K562 (cell line): ENCODE measurements around the gene DGUOK. TPM values are rescaled to one million over a fixed set of nuclear protein-coding genes. Genes with fewer than 3 reads are reported as not detected.
A peak's percentile ranks its signal among the peaks of the same experiment; 100 is the strongest.

Experiments used
- ATAC-seq: fragments of 200-7000 bp; cut with Tn5 transposase; 3 replicates; pipeline ENCODE4 v1.9.1; 2020; ENCODE audit warnings: moderate library complexity
- BruUV-seq: library from RNA; stranded (reverse); fragments of 400-500 nt; replicated peaks from 2 replicates; lab custom pipeline; 2021; lab: Mats Ljungman, UMichigan
- CTCF ChIA-PET: fragments of 300-600 bp; formaldehyde crosslinking; extraction: SDS; loops from one replicate; lab custom pipeline; 2021; ENCODE audit warnings: low intra/inter-chr PET ratio; lab: Yijun Ruan, JAX
- POLR2A ChIA-PET: fragments of 300-600, 350-650 bp; sonication (Branson Sonifier 250); formaldehyde crosslinking; extraction: SDS; loops from one replicate; lab custom pipeline; 2021; ENCODE audit warnings: antibody characterized with exemption, inconsistent platforms; lab: Yijun Ruan, JAX
- DNase-seq, 4 experiments: peaks; one replicate each; pipeline versions ENCODE4 v3.0.0 to v3.0.0-alpha.2; 2011 to 2018; ENCODE audit warnings: low spot score in 3 of 4, mixed read lengths in 3 of 4; ENCODE audit errors: extremely low read depth in 1 of 4
- FAIRE-seq: peaks from 2 replicates; lab custom pipeline; 2011; peaks lifted over from hg19 to GRCh38; lab: Jason Lieb, UNC
- H2AFZ ChIP-seq: 2 replicates; pipeline ENCODE4 v1.6.0; 2011; ENCODE audit warnings: low read depth, low read length, control low read depth, inconsistent platforms
- H3K27ac ChIP-seq: fragments of 200-600 bp; 3 replicates; pipeline ENCODE4 v1.8.0; 2011; ENCODE audit warnings: low read depth, mild to moderate bottlenecking, control low read depth, inconsistent platforms, low read length, moderate library complexity, mixed read lengths; ENCODE audit errors: extremely low read depth
- H3K27me3 ChIP-seq, 2 experiments: fragments of 300-600 bp in 1 of 2; 2 replicates in 1 of 2; 3 replicates in 1 of 2; pipeline versions ENCODE4 v1.6.0 to v1.8.0; 2011; ENCODE audit warnings: inconsistent platforms in 2 of 2, low read length in 2 of 2, mild to moderate bottlenecking in 1 of 2, mixed read lengths in 1 of 2, moderate library complexity in 1 of 2; ENCODE audit not compliant: control insufficient read depth in 2 of 2, insufficient read depth in 2 of 2
- H3K36me3 ChIP-seq: fragments of 300-600 bp; 3 replicates; pipeline ENCODE4 v1.8.0; 2011; ENCODE audit warnings: mild to moderate bottlenecking, low read length, inconsistent platforms; ENCODE audit not compliant: control insufficient read depth, insufficient read depth
- H3K4me1 ChIP-seq, 2 experiments: fragments of 200-600 bp in 1 of 2; replicated peaks in 1 of 2; 2 replicates in 1 of 2; 3 replicates in 1 of 2; pipeline versions ENCODE4 v1.5.1 to v1.8.0; 2011; ENCODE audit warnings: inconsistent platforms in 2 of 2, low read length in 2 of 2, mild to moderate bottlenecking in 1 of 2, mixed read lengths in 1 of 2, moderate library complexity in 1 of 2; ENCODE audit not compliant: control insufficient read depth in 2 of 2, insufficient read depth in 2 of 2
- H3K4me2 ChIP-seq: 2 replicates; pipeline ENCODE4 v1.6.1; 2011; ENCODE audit warnings: low read length, control low read depth, inconsistent platforms, mixed read lengths; ENCODE audit not compliant: insufficient read depth
- H3K4me3 ChIP-seq: fragments of 200-600 bp; sonication (generic), shearing (Covaris generic); 2 replicates; pipeline ENCODE4 v1.5.1; 2016; ENCODE audit warnings: control low read depth, inconsistent platforms
- H3K79me2 ChIP-seq: fragments of 200-600 bp; 3 replicates; pipeline ENCODE4 v1.8.0; 2011; ENCODE audit warnings: low read length, inconsistent platforms; ENCODE audit not compliant: control insufficient read depth, insufficient read depth
- H3K9ac ChIP-seq, 2 experiments: 2 replicates each; pipeline versions ENCODE4 v1.6.0 to v1.6.1; 2011; ENCODE audit warnings: low read depth in 2 of 2, low read length in 2 of 2, control low read depth in 1 of 2, inconsistent platforms in 1 of 2, mild to moderate bottlenecking in 1 of 2, mixed read lengths in 1 of 2; ENCODE audit not compliant: insufficient read depth in 1 of 2
- H3K9me1 ChIP-seq: one replicate; pipeline ENCODE4 v1.6.0; 2011; ENCODE audit warnings: inconsistent platforms, mild to moderate bottlenecking, low read length, moderate library complexity; ENCODE audit not compliant: control insufficient read depth, insufficient read depth
- H3K9me3 ChIP-seq: replicated peaks from 2 replicates; pipeline ENCODE4 v1.5.1; 2011; ENCODE audit warnings: low read depth, low read length, inconsistent platforms; ENCODE audit not compliant: control insufficient read depth, insufficient read depth
- H4K20me1 ChIP-seq: replicated peaks from 2 replicates; pipeline ENCODE4 v1.6.1; 2011; ENCODE audit warnings: low read length, inconsistent platforms, mixed read lengths; ENCODE audit not compliant: control insufficient read depth, insufficient read depth
- CBX3 ChIP-seq, 2 experiments: IDR thresholded peaks; 1 replicate in 1 of 2; 2 replicates in 1 of 2; pipeline ENCODE4 v1.6.1; 2012; ENCODE audit warnings: inconsistent platforms in 2 of 2, low read length in 2 of 2, borderline replicate concordance in 1 of 2, control low read depth in 1 of 2
- FOSL1 ChIP-seq: fragments of 200-800 bp; sonication (Bioruptor generic); conservative IDR thresholded peaks from 2 replicates; pipeline ENCODE4 v1.6.1; 2016; ENCODE audit warnings: missing genetic modification characterization, missing compliant biosample characterization
- NFE2L1 ChIP-seq: fragments of 450-650 bp; IDR thresholded peaks from 2 replicates; pipeline ENCODE4 v1.6.1; 2016; ENCODE audit warnings: missing genetic modification characterization, low read depth, mild to moderate bottlenecking, missing compliant biosample characterization, moderate library complexity, borderline replicate concordance
- PCBP1 ChIP-seq: fragments of 200-400 bp; formaldehyde crosslinking; IDR thresholded peaks from 2 replicates; pipeline ENCODE4 v1.6.1; 2018; ENCODE audit warnings: mild to moderate bottlenecking, low read depth, low read length; ENCODE audit not compliant: poor library complexity, severe bottlenecking
- RB1 ChIP-seq: fragments of 450-650 bp; IDR thresholded peaks from 2 replicates; pipeline ENCODE4 v1.6.1; 2017; ENCODE audit warnings: low read depth, mild to moderate bottlenecking
- RBBP5 ChIP-seq: fragments of 200-600 bp; sonication (generic); IDR thresholded peaks from 2 replicates; pipeline ENCODE4 v1.6.1; 2012; ENCODE audit warnings: borderline replicate concordance, mild to moderate bottlenecking, low read length, control low read depth, inconsistent platforms; ENCODE audit not compliant: insufficient read depth, poor library complexity, severe bottlenecking
- ZNF133 ChIP-seq: fragments of 250-450 bp; sonication (Bioruptor Pico); IDR thresholded peaks from 2 replicates; pipeline ENCODE4 v1.4.0; 2020; ENCODE audit warnings: mild to moderate bottlenecking
- ZNF717 ChIP-seq: fragments of 250-450 bp; sonication (Bioruptor Pico); IDR thresholded peaks from 2 replicates; pipeline ENCODE4 v1.5.0; 2021
- ZNF766 ChIP-seq: fragments of 200-800 bp; sonication (Bioruptor generic); conservative IDR thresholded peaks from 2 replicates; pipeline ENCODE4 v1.6.1; 2016; ENCODE audit warnings: missing genetic modification characterization, missing compliant biosample characterization
- WGBS: fragments of 100-300 bp; shearing (Covaris generic); methylation state at CpG from one replicate; pipeline ENCODE4 v1.1.6; 2016; ENCODE audit warnings: low coverage, mixed read lengths; ENCODE audit not compliant: insufficient coverage; ENCODE audit errors: missing lambda C conversion rate; 5-methylcytosine and 5-hydroxymethylcytosine counted together
- in situ Hi-C: fragments of 300-500 bp; cut with MboI; formaldehyde crosslinking; loops from 4 replicates; pipeline ENCODE4 v1.15.0; 2018; ENCODE audit warnings: inconsistent platforms, mixed read lengths
- intact Hi-C: fragments of 100-400 bp; cut with micrococcal nuclease; formaldehyde crosslinking; loops from 2 replicates; pipeline ENCODE4 v1.14.2; 2022
- polyA plus RNA-seq, 8 experiments: library from polyadenylated mRNA; depleted of rRNA in 4 of 8; stranded (reverse) in 5 of 8; unstranded in 3 of 8; fragments of >200 nt; fragmentation: Nextera tagmentation in 2 of 8; fragmentation: Illumina TruSeq in 1 of 8; extraction: Ambion mirVana in 2 of 8; extraction: Trizol in 1 of 8; gene quantifications; 2 replicates each; pipeline versions ENCODE4 v1.2.1 to v1.2.3, GENCODE V29; 2011 to 2014; ENCODE audit warnings: inconsistent platforms in 1 of 8, missing spikeins in 1 of 8
- total RNA-seq, 7 experiments: library from RNA; depleted of rRNA in 6 of 7; stranded (reverse); fragments of >200 nt in 6 of 7; fragmentation: Illumina TruSeq in 2 of 7; extraction: Trizol in 2 of 7; gene quantifications; 2 replicates each; pipeline versions ENCODE4 v1.2.1 to v1.2.3, GENCODE V29; 2011 to 2021; ENCODE audit warnings: low replicate concordance in 1 of 7
- TF ChIP-seq, protein P1 (sequence below): fragments of 200-800 bp; sonication (Bioruptor generic); IDR thresholded peaks from 2 replicates; pipeline ENCODE4 v1.6.1; 2017; ENCODE audit warnings: missing genetic modification characterization, missing compliant biosample characterization

DGUOK gene
- total and polyA plus RNA-seq, 9 of the 15 experiments (the other 6 are each of a cell fraction or from before 2014, with no cell fraction given) = 67.0 to 288 (median 126) TPM

DNA sequence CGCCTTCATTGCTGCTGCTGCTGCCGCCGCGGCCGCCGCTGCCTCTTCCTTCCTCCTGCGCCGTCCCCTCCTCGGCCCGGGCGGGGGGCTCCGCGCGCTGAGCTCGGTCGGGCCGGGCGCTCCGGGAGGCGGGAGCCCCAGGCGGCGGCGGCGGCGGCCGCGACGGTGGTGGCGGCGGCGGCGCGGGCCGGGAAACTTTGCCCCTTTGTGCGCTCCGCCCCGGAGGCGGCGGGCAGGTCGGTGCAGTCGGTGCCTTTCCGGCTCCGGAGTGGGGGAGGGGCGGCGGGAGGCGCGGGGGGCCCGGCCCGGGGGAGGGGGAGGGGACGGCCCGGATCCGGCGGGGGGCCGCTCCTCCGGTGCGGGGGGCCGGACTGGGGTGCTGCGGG, 58.2 kb downstream of the DGUOK start:
- H3K4me3 ChIP-seq = peak overlapping the region; percentile 39
- in situ Hi-C loops (no loop called here), intact Hi-C loops (loop anchor here (10.0 kb wide), 1 partner anchor 160 kb away; the partner anchor contains the start of gene STAMBP)
- H3K9me3 ChIP-seq = no peaks in the 10 kb centered on the region
- no TSS peak for BruUV-seq
- peak overlapping the region; percentile 77 to 94; a peak in 3 of 4 replicates for H3K9ac ChIP-seq
- H4K20me1 ChIP-seq = peaks cover 24% of the 10 kb centered on the region; the same call in 1 of the 2 replicates
- DNase-seq (peak in 1 of 4 experiments; percentile 57), FAIRE-seq (no peak), ATAC-seq (no peak)
- peaks cover 69% of the 10 kb centered on the region in 2 experiments for H3K4me1 ChIP-seq
- no peaks in the 10 kb centered on the region for H3K27me3 ChIP-seq
- CTCF ChIA-PET = interaction anchor here (0.6 kb wide), 1 partner anchor 161 kb away, joined by 3 read pairs; no protein-coding TSS in a partner anchor
- POLR2A ChIA-PET = interaction anchor here (0.6 to 0.7 kb wide), 2 partner anchors 11 to 25 kb away, joined by 3 to 4 read pairs; no protein-coding TSS in a partner anchor
- 0% methylated on average over 12 of the region's 58 CpGs for WGBS
- H2AFZ ChIP-seq = no peak overlapping the region
- peaks cover 35% of the 10 kb centered on the region for H3K36me3 ChIP-seq
- H3K27ac ChIP-seq = peak overlapping the region; percentile 83
- peak overlapping the region; percentile 71; the same call in 1 of the 2 replicates for H3K4me2 ChIP-seq
- H3K9me1 ChIP-seq = peaks cover 6% of the 10 kb centered on the region
- H3K79me2 ChIP-seq = peaks cover 60% of the 10 kb centered on the region
- 0 out of 2 replicates have a peak, but pooled peaks have one; percentile 28 for TF ChIP-seq FOSL1 (tag)
- no peak for TF ChIP-seq PCBP1
- TF ChIP-seq CBX3 (IDR thresholded peaks at IDR 0.05; ENCODE audit: borderline replicate concordance in 1 of 2, low read length in 2 of 2) = no peak
- no peak for TF ChIP-seq ZNF133 (CRISPR knock-in tag)
- TF ChIP-seq ZNF717 (CRISPR knock-in tag) = no peak
- TF ChIP-seq NFE2L1 = no peak
- TF ChIP-seq, protein P1, sequence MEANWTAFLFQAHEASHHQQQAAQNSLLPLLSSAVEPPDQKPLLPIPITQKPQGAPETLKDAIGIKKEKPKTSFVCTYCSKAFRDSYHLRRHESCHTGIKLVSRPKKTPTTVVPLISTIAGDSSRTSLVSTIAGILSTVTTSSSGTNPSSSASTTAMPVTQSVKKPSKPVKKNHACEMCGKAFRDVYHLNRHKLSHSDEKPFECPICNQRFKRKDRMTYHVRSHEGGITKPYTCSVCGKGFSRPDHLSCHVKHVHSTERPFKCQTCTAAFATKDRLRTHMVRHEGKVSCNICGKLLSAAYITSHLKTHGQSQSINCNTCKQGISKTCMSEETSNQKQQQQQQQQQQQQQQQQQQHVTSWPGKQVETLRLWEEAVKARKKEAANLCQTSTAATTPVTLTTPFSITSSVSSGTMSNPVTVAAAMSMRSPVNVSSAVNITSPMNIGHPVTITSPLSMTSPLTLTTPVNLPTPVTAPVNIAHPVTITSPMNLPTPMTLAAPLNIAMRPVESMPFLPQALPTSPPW (CRISPR knock-in tag) = no peak; the same call in 1 of the 2 replicates
- TF ChIP-seq RB1 = 0 out of 2 replicates have a peak, but pooled peaks have one; percentile 23
- peak; percentile 11 for TF ChIP-seq RBBP5
- no peak for TF ChIP-seq ZNF766 (CRISPR knock-in tag)
